Left colon (tissue), 2 donors: ENCODE measurements around the gene P3H2. TPM values are rescaled to one million over a fixed set of nuclear protein-coding genes. Genes with fewer than 3 reads are reported as not detected.
A peak's percentile ranks its signal among the peaks of the same experiment; 100 is the strongest.

Experiments used
- ATAC-seq: fragments of 200-7000 bp; cut with Tn5 transposase; one replicate; pipeline ENCODE4 v1.9.1; 2020; ENCODE audit warnings: mild to moderate bottlenecking, moderate library complexity
- DNase-seq, 2 donors: peaks; one replicate each; pipeline ENCODE4 v3.0.0-alpha.2; 2020
- intact Hi-C, 2 donors: fragments of 100-400 bp; cut with DNase I in 1 of 2; cut with micrococcal nuclease in 1 of 2; formaldehyde crosslinking; loops; one replicate each; pipeline versions ENCODE4 v1.11.2 to v1.14.0; 2022; cut with DNase I, micrococcal nuclease
- total RNA-seq, 2 donors: library from RNA; stranded (reverse); fragmentation: NEBNext Ultra II Directional; extraction: Animal tissue kit (Norgen Biotek cat#: 25700); gene quantifications; one replicate each; pipeline ENCODE4 v1.2.1, GENCODE V29; 2021
- donor health status: DM: no; HTN: no; CAD: no.
- donor health status: DM: yes; HTN: yes; CAD: no.

P3H2 gene
- total RNA-seq, 2 donors from 2014 or later = 39.5 to 46.4 TPM

DNA sequence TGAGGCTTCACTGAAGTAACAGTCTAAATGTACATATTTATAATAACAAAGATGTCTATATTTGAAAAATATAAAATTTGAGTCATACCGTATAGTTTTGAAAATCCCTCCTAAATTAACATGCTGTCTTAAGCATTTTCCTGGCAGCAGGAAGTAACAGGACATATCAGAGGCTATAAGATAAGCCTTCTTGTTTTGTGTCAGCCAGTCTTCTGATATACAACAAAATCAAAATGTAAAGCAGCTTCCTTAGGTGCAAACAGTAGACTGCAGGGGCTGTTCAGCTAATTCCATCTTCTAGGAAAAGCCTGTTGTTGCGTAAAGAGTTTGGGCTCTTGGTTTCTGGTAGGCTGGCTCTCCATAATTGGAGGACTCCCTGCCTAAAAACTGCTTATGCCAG, 56.0 kb downstream of the P3H2 start:
- peak; percentile 38 for ATAC-seq
- intact Hi-C loops = no loop called here
- no peak for DNase-seq

GRCh38 chr3:190064112-190064511, 56.6 kb downstream of the P3H2 start:
- DNase-seq (no peak), ATAC-seq (peak; percentile 68)
- intact Hi-C loops = no loop called here

GRCh38 chr3:190063490-190063889, 57.2 kb downstream of the P3H2 start:
- intact Hi-C loops = no loop called here
- ATAC-seq = no peak
- no peak for DNase-seq

DNA sequence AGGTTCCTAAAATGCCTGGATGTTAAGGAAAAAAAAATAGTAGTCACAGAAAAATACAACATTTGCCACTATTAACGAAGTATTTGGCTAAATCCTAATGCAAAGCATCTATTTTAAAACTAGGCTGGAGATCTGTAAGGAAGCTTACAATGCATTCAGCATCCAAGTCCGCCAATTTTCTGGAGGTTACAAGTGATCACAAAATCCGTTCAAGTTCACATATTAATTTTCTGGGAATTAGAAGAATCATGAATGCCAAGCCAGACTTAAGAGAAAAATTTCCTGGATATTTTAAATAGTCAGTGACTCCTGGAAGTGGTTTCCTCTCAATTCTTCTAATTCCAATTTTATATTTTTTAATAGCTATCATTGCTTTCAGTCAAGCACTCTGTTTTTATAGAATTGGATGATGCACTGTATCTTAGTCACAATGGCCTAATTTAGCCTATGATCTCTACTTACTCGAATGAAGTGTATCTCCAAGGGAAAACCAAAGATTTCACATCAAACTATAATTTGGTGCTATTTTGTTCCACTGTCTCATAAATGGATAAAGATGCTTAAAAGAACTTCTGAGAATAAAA, 60.4 kb downstream of the P3H2 start:
- DNase-seq (no peak), ATAC-seq (no peak)
- intact Hi-C loops = no loop called here

GRCh38 chr3:190059242-190059590, 61.5 kb downstream of the P3H2 start:
- ATAC-seq (no peak), DNase-seq (no peak)
- intact Hi-C loops = no loop called here

- DNase-seq = no peak
- ATAC-seq = no peak
- intact Hi-C loops = no loop called here
Observed at GRCh38 chr3:190058521-190059241, 62.0 kb downstream of the P3H2 start.

- DNase-seq (no peak), ATAC-seq (no peak)
- intact Hi-C loops = no loop called here
Observed at GRCh38 chr3:190056742-190057141, 64.0 kb downstream of the P3H2 start.

- intact Hi-C loops = no loop called here
- no peak for DNase-seq
- peak; percentile 90 for ATAC-seq
Observed at GRCh38 chr3:190055773-190056172, 64.9 kb downstream of the P3H2 start.

DNA sequence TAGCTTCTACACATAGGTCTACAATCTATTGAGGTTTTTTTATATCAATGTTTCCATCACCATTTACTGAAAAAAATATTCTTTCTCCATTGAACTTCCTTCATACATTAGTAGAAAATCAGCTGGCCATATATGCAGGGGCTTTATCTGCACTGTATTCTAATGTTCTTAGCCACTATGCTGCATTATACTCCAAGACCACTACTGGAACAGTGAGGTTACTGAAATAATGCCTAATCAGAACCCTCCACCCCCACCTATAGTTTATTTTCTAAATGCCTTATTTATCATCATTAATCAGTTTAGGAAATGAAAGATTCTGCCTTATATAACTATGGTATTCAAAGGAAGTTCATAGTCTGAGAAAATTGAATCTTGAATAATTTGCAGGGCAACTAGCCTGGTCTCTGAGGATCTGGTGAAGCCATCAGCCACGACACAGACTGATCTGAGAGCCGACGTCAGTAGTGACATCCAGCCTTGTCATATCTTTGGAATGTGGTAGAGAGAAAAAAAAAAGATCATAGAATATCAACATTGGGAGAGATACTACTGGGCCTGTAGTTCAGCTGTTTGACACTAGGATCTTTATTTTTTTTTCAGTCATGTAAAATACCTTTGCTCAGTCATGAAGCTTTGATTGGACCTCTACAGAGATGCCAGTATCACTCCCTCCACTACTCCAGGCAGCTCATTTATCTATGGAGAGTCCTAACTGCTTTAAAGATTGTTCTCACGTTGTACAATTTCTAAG, 66.6 kb downstream of the P3H2 start:
- intact Hi-C loops = no loop called here
- DNase-seq = no peak
- ATAC-seq = no peak

DNA sequence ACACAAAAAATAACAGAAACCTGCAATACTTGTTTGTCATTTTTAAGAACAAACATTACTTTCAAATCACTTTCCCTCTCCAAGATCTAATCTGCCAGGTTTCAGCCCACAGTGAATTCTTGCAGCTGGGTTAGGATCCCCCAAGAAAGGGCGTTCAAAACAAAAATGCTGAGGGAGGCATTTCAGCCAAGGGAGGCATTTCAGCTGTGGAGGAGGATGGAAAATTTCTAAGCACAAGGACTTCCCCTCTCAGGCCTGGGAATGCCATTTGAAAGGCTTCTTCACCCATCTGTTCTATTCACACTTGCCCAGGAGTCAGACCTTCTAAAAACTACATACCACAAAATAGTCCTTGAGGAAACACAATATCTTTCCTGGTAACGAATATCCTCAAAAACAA, 69.1 kb downstream of the P3H2 start:
- DNase-seq = no peak
- intact Hi-C loops = no loop called here
- no peak for ATAC-seq

GRCh38 chr3:190048932-190049441, 71.7 kb downstream of the P3H2 start:
- DNase-seq (no peak), ATAC-seq (no peak)
- intact Hi-C loops = no loop called here

- ATAC-seq (peak; percentile 87), DNase-seq (no peak)
- intact Hi-C loops = no loop called here
Observed at GRCh38 chr3:190044974-190045373, 75.7 kb downstream of the P3H2 start.

- DNase-seq (no peak), ATAC-seq (peak; percentile 48)
- intact Hi-C loops = no loop called here
Observed at GRCh38 chr3:190044142-190044541, 76.6 kb downstream of the P3H2 start.

GRCh38 chr3:190043741-190044140, 77.0 kb downstream of the P3H2 start:
- DNase-seq (no peak), ATAC-seq (no peak)
- intact Hi-C loops = no loop called here

DNA sequence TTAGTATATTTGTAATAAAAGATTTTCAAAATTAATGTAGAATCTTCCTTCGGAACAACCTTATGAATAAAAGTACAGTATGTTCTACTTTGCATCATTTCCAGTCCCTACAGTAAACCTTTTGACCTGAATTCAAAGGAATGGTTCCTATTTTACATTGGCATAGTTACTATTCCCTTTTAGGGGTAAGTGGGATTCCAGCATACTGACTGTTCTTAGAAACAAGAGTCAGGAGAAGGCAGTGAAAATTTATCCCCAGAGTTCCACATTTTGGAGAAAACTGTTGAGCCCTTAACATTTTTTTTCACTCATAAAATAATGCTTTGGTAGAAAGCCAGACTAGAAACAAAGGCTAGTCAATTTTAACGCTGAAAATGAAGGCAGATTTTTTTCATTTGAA, 78.1 kb downstream of the P3H2 start:
- no peak for DNase-seq
- ATAC-seq = no peak
- intact Hi-C loops = no loop called here

- ATAC-seq (no peak), DNase-seq (no peak)
- intact Hi-C loops = no loop called here
Observed at GRCh38 chr3:190041333-190042041, 79.2 kb downstream of the P3H2 start.

- ATAC-seq = peak; percentile 64
- intact Hi-C loops = no loop called here
- DNase-seq = no peak
Observed at GRCh38 chr3:190040145-190040544, 80.6 kb downstream of the P3H2 start.

DNA sequence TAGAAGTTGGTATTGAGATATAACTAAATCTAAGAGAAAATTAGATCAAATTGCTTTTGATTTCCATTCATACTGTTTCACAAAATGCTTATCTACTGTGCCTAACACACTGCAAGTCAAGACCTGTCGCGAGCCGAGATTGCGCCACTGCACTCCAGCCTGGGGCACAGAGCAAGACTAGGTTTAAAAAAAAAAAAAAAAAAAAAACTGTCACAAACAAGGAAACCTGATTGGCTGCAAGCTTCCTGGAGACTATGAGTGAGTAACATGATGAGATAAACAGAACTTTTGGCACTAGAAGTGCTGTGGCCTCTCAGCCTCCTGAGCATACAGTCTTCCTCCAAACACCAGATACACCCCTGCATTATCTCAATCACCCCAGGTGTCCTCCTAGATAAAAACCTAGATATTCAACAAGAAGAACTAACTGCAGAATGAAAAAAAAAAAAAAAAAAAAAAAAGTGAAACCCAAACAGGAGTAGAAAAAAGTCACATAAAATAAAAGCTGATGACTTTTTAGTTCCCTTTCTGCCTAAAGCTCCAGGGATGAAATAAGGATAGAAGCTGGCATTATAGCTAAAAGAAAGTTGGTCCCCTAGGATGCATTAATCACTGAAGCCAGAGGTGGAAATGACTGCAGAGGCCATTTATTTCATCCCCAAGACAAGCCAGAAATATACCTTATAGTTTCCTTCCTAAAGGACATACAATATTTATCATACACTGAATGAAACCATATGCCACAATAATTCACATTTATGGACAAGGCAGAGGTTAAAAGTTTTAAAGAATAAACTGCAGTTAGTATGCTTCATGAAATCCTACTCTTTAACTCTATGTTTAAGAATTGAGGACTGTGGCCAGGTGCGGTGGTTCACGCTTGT, 82.4 kb downstream of the P3H2 start:
- intact Hi-C loops = no loop called here
- DNase-seq (peak; percentile 47 to 54), ATAC-seq (peak; percentile 90)

DNA sequence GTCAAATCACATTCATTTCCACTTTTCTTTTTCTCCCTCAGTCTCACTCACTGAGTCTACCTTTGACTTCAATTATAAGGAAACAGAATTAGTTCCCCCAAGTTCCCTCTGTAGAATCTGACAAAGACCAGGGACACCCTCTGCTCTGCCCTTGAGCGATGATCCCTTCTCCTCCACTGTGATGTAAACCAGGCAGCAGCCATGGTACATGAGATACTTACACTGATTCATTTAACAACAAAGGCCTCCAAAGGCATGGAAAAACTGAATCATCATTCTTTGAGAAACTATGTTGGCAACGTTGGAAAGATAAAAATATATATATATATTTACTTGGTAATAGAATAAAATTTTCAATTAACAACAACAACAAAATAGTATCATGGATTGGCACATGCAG, 84.1 kb downstream of the P3H2 start:
- intact Hi-C loops = no loop called here
- DNase-seq = no peak
- ATAC-seq = no peak
